GM12892 (cell line): ENCODE measurements around the gene NOL6.

Experiments used
- POLR2A ChIP-seq: IDR thresholded peaks from 2 replicates; pipeline ENCODE4 v1.6.1; 2011; ENCODE audit warnings: low read depth, low read length, control low read depth
- POLR2AphosphoS5 ChIP-seq: IDR thresholded peaks from 2 replicates; pipeline ENCODE4 v1.6.1; 2011; ENCODE audit warnings: low read depth, low read length, control low read depth
- TAF1 ChIP-seq: IDR thresholded peaks from 2 replicates; pipeline ENCODE4 v1.6.1; 2011; ENCODE audit warnings: low read depth, mild to moderate bottlenecking, control low read depth, low read length, borderline replicate concordance

DNA sequence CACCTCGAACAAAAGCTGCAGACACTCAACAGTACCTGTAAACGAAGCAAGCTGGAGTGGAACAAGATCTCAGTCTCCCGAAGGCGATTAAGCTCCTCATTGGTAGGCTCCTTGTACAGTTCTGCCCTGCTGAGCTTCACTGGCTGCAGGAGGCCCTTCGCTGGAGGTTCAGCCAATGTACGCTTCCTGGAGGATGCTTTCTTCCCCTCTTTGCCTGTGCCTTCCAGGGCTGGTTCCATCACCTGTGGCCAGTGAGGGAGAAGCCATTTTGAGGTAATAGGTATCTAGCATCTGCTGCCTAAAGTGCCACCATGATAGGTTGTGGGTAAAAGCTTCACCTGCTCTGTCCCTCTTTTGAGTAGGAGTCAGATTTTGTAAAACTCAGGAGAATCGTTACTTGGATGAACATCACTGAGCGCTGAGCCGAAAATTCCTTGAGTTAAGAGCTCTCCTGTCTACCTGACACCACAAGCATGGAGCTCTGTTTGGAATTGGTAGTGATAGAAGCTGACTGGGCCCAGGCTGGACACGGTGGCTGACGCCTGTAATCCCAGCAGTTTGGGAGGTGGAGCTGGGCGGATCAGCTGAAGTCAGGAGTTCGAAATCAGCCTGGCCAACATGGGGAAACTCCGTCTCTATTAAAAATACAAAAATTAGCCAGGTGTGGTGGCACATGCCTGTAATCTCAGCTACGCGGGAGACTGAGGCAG is 1.4 kb downstream of the NOL6 start:
- no peak for TF ChIP-seq POLR2AphosphoS5
- no peak for TF ChIP-seq POLR2A
- TF ChIP-seq TAF1, result no peak
